GF-D8 (cell line): ENCODE data around the gene PLXNB2.

ENCODE experiments used
- DNase-seq: peaks from one replicate; lab custom pipeline; 2025; lab: John Stamatoyannopoulos, UW

The PLXNB2 gene

DNA sequence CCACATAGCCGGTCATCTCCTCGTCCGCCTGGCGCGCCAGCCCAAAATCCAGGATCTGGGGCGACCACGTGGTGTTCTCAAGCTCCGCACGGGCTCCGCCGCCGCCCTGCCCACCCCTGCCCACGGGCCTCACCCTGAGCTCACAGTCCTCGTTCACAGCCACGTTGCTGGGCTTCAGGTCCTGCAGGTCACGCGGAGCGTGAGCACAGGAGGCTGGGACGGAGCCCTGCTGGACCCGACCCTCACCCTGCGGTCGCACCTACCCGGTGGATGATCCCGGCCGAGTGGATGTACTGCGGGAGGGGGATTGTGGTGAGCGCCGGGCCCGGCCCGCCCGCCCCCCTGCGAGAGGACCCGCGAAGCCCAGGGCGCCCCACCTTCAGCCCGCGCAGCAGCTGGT, 40.5 kb downstream of the PLXNB2 start:
- DNase-seq, result no peak

DNA sequence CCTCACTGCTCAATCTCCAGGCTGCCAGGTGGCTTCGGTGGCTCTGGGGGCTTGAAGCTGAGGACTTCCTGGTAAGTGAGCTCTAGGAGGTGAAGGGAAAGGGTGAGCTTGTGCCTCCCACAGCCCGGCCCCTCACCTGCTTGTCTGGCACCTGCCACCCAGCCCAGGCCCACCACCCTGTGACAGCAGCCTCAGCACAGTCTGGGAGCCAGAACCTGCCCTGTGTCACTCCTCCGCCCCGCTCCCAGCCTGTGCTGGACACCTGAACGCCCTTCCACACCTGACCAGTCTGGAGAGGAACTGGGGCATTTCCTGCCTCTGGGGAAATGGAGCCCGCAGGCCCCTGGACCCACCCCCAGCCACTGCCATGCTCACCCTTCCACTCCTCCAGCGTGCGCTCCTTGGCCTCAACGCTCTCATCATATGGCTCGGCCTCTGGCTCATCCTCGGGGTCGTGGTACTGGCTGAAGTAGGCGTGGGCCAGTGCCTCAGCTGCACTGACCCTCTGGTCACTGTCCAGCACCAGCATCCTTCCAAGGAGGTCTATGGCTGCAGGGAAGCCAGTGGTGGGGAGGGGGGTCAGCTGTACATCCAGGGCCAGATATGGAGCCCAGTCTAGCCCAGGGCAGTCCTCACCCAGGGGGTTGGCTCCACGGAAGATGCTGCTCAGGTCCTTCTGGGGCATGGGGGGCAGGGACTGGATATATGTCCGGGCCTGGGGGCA, 42.3 kb downstream of the PLXNB2 start:
- DNase-seq, result no peak

DNA sequence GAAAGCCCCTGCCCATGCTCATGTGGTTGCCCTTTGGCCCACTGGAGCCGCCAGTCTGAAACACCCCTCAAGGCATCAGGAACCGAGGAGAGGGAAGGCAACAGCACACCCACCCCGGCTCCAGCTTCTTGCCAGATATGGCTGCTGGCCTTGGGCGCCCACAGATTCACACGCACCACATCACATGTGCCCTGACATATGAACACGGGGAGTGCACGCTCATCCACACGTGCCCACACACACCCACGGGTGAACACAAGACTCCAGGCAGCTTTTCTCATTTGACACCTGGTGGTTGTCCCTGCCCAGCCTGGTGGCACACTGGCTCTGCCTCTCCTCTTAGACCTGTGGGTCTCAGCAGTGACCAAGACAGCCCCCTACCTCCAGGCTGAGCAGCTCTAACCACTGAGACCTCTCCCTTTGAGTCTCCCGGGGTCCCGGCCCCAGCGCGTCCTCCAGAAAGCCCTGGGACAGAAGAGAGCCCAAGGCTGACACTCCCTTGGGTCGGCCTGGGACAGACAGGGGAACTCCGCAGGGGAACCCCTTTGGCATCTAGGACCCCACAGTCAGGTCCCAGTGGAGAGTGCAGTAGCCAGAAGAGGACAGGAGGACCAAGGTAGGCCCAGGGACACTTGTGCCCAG, 43.2 kb downstream of the PLXNB2 start:
- no peak for DNase-seq

DNA sequence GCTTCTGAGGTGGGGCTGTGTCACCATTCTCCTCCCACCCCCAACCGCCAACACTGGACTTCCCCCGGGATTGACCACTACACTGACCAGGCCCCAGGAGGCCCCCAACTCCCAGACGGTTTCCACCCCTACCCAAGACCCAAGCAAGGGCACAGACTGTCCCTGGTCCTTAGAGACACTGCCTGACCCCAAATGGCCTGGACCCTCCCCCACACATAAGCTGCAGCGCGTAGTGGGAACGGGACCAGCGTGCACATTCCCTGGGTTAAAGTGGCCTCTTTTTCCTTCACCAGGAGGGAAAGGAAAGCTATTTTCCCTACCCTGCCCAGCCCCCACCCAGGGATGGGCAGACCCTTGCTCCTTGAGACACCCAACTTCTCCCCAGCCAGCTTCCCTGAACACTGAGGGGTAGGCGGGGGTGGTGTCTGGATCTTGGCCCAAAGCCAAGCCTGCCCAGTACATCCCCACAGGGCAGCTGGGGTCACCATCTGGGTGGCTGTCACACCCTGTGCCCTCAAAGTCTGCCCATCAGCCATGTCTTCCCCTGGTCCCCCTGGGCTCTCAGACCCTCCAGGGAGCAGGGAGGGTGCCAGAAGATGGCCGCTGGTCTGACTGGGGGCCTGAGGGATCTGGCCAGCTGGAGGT, 44.4 kb downstream of the PLXNB2 start:
- DNase-seq, result no peak

DNA sequence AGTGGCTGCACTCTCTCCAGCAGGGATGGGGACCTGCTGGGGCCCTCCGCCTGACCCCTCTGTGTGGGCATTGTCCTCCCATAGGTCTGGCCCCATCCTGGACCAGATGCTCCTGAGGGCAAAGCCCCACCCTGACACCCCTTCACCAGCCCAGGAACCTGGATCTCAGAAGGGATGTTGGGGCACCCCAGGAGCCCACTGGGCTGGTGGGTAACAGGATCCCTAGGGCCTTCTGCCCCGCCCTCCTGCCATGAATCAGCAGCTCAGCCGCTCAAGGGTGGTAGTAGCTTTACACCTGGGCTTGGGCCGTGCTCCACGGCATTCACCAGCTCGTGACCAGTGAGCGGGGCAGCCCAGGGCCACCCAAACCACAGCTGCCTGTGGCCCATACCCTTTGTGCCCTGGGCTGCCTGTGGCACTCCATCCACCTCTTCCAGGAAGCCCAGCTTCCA, 45.0 kb downstream of the PLXNB2 start:
- no peak for DNase-seq

DNA sequence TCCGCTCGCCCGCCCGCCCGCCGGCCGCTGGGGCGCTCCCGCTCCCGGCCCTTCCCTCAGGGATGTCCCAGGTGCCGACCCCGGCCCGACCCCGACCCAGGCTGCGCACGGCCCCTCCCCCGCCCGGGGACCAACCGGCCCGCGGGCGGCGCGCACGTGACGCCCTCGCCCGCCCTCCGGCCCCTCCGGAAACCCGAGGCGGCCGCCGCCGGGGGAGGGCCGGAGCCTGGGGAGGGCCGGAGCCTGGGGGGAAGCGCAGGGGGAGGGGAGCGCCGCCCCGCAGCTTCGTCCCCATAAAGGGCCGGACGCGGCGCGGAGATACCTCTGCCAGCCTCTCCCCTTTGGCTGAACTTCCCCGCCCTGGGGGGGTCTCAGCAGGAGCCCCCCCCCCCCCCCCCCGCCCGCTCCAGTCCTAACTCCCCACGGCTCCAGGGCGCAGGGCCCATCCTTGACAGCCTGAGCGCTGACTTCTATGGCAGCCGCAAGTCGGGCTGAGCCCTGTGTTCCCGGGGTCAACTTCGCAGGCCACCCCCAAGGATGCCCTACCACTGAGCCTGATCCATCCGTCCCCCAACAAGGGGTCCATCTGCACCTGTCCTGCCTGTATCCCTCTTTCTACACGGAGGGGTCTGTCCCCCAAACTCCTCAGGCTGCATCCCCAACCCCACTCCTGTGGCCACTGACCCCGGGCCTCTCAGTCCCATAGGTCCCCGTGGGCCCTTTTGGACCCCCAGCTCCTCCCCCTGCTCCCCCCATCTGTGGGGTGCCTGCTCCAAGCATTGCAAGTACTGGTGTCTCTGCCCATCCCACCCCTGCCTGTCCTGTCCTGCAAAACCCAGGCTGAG, 45.6 kb downstream of the PLXNB2 start, which contains the start of gene MAPK12:
Gene MAPK12 (minus strand): TSS at position 69 of the 845 bp plus-strand sequence. CDS start 174 bp downstream, outside the sequence.
- no peak for DNase-seq

DNA sequence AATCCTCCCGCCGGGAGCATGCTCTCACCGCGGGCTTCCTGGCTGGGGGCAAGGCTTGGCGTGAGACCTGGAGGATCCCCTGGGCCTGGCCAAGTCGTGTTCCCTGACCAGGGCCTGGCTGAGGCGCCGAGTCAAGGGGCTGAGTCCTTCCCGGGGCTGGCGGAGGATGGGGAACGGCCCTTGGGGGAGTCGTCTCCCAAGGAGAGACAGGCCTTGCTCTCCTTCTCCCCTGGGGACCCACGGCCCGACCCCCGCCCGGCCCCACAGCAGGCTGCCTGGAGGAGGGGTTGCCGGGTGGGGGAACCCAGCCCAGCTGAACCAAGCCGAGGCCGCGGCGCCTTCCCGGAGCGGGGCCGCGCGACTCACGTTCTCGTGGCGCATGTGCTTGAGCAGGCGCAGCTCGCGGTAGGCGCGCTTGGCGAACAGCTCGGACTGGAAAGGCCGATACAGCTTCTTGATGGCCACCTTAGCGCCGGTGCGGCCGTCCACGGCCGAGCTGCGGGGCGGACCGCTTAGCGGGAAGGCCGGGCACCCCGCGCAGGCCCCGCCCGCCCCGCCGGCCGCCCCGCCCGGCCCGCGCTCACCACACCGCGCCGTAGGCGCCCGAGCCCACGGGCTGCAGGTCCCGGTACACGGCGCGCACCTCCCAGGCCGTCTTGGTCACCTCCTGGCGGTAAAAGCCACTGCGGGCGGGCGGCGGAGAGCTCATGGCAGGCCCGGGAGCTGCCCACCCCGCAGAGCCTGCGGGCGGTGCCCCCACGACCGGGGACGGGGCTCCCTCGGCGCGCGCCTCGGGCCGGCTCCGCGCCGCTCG, 46.4 kb downstream of the PLXNB2 start:
- DNase-seq, result no peak

DNA sequence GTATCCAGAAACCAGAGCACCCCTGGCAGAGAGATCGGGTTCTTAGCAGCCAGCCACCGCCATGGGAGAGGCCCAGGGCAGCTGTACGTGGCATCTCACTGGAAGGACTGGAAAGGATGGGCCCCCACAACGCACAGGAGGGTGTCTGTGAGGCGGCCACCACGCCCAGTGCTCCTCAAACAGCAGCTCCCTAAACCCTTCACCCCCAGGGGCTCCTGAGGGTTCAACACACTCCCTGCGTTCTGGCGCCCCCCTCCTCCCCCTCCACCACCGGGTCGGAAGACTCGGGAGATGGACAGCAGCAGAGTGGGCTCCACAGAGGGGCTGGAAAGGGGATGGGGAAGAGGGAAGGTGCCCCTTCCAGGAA, 47.0 kb downstream of the PLXNB2 start:
- no peak for DNase-seq

DNA sequence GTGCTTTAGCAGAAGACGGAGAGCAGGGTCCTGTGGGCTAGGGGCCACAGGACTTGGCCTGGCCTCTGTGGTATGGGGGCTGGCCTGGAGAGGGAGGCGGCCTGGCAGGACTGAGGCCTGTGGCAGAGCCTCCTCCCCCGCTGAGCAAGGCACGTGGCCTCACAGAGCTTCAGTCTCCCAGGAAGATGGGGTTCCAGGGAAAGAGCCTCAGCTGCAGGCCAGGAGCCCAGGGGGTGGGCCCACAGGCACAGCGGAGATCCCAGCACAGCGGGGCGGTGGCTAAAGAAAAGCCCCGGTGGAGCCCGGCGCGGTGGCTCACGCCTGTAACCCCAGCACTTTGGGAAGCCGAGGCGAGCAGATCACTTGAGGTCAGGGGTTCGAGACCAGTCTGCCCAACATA, 48.1 kb downstream of the PLXNB2 start:
- no peak for DNase-seq

DNA sequence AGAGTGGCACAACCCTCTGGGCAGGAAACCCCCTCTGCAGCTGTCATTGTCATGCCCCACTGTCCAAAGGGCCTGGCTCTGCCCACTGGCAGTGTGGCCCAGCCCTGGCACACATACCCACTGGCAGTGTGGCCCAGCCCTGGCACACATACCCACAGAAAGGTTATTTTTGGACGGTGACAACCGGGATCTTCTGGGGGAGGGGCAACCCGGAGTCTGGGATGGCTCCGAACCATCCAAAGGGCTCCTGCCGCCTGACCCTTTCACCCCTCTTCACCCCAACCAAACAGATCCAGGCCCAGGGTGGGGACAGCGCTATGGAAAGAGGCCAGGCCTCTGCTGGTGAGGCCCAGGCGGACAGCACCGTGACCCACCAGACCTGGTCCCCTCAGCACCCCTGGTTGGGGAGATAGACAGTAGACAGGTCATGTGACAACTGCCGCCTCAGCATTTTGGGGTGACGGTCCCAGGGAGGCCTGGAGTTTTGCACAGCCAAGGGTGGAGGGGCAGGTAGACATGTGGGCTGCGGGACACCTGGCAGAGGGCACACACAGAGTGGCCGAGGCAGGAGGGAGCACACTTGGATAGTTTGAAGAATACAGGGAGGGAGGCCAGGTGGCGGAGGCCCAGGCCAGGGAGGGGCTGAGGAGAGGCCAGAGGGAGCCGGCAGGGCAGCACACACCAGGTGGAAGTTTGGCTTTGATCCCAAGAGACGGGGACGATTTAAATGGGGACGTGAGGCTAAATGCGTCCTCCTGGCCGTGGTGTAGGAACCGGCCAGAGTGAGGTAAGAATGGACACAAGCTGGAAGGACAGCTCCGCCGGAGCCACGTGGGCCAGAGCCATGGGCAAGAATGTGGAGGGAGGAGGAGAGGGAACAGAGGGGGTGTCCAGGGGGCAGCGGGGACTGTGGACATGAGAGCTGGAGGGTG, 48.8 kb downstream of the PLXNB2 start:
- DNase-seq, result no peak

DNA sequence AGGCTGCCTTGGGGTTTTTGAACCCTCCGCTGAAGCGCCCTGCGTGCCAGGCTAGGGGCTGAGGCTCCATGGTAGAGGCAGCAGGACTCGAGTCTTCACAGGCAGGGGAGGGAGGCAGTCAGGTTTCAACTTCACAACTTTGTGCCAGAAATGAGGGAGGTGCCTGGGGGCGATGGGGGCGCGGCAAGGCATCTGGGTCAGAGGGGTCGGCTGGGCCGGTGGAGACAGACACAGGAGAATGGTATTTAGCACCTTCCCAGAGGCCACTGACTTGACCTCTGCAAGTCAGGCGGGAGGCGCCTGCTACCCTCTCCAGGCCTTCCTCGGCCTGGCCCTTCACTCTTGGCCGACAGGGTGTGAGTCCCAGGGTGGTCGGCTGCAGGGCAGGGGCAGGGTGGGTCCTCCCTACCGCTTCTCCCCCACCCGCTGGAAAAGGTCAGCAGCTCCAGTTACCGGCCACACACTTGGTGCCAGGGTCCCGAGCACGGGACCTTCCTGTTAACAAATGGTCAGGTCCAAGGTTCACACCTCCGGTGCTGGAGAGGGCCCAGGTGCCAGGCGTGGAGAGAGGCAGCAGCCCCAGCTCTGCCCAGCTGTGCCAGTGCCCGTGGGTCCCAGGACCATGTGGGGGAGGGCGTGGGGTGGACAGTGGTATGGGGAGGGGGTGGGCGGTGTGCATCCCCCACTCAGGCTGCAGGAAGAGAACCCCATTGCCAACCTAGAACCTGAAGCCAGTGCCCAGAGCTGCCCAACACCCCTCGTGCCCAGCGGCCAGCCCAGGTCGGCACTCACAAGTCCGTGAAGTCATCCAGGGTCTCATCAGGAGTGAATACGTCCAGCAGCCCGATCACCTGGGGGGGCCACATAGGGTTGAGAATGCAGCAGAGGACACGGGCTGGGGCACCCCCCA, 49.7 kb downstream of the PLXNB2 start:
- no peak for DNase-seq

DNA sequence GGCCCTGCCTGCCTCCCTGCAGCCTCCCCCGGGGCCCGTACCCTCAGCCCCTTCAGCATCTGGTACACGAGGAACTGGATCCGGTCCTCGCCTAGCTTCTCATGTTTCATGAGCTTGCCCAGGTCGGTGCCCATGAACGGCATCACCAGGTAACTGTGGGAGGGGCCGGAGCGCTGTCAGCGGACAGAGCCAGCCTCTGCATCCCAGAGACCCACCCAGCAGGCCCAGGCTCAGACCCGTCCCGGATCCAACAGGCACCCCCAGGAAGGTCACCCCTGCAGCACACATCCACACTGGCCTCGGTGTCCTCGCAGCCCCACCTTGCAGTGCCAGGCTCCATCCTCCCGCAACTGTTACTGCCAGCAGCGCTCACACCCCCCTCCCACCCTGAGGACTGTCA, 50.4 kb downstream of the PLXNB2 start:
- no peak for DNase-seq

DNA sequence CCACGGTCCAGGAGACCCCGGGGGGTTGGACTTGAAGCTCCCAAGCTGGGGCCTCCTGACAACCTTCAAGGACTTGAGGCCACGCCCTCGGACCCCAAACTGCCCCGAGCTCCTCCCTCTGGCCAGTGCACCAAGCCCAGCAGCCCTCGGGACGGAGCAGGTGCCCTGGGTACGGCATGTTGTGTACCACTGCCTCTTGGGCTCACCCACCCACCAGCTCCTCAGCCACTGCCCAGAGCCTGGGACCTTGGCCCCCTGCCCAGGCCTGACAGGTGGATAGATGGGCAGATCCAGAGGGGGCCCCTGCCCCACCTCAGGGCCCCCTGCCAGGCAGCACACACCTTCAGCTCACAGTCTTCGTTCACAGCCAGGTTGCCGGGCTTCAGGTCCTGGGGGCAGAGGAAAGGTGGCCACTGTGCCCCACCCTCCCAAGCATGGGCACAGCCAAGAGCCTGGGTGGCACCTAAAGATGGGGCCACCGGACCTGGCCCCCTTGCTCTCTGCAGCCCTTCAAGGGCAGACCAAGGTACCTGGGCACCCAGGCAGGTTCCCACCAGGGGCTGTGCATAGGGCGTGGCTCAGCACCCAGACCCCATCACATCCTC, 51.1 kb downstream of the PLXNB2 start:
- no peak for DNase-seq

DNA sequence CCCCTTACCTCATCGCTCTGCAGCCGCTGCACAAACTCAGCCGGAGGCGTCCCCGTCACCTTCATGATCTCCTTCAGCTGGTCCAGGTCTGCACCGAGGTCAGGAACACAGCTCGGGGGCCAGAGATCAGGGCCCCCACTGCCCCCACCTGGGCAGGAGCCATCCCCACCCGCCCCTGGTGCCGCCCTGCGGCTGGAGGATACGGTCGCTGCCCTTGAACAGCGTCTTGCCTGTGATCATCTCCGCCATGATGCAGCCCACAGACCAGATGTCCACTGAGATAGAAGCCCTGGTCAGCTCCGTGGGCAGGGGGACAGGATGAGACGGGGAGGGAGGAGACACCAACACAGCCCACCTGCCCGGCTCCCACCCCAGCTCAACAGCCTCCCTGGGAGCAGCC, 51.8 kb downstream of the PLXNB2 start:
- DNase-seq, result no peak

DNA sequence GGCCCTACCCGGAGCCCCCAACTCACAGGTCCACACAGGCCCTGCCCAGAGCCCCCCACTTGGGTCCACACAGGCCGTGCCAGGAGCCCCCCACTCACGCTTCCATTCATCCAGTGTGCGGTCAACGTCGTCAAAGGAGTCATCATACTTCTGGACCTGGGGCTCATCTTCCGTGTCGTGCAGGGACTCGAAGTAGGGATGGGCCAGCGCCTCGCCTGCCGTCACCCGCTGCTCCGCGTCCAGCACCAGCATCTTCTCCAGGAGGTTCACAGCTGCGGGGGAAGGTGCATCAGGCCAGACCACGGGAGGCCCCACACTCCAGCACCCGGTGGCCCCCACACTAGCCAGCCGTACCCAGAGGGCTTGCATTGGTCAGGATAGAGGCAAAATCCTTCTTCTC, 52.3 kb downstream of the PLXNB2 start:
- DNase-seq, result no peak

DNA sequence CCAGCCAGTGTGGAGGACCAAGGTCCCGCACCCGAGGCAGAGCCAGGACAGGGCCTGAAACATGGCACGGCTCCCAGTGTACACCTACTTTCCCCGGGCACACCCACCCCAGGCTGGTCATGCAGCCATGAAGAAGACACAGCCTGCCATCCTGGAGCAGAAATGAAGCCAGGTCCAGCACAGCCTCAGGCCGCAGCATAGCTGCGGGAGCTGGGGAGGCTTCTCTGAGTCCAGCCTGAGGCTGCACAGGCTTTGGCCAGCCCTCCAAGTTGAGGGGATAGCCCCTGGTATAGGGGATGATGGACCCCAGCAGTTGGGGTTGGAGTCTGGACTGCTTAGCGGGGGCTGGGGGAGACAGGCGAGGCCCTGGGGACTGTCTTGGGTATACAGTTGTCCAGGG, 53.5 kb downstream of the PLXNB2 start:
- DNase-seq, result no peak

DNA sequence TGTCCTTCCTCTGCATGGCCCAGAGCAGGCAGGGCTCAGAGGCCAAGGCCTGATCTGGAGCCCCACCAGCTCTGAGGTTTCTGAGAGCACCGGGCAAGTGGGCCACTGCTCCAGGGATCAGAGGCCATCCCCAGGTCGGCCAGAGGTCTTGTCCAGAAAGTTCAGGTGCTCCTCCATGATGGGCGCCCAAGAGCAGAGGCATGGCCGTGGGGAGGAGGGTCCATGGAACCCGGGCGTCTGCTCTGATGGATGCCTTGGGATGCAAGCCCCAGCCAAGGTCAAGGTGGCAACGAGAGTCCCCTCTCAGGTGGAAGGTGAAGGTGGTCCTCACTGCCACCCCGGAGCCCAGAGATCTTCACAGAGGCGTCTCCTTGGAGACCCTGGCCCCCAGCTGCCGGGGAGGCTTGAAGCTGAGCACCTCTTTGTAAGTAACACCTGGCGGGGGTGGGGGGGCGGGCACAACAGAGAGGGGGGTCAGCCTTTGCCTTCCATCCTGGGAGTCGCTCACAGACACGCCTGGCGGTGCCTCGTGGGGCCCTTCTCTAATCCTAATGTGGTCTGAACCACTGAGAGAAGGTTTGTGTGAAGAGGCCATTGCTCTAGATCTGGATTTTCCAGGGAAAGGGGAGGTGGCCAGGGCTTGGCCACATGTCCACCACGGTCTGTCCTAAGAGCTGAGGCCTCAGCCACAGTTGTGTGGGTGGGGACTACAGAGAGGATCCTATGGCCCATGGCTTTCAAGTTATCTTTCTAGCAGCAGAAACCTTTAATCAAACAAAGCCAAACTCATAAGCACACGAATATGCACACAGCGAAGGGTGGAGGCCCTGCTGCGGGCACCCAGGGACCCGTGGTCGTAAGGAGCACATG, 54.2 kb downstream of the PLXNB2 start:
- DNase-seq, result no peak
